ENCODE measurements around the gene SLCO1B3.

Gene SLCO1B3

DNA sequence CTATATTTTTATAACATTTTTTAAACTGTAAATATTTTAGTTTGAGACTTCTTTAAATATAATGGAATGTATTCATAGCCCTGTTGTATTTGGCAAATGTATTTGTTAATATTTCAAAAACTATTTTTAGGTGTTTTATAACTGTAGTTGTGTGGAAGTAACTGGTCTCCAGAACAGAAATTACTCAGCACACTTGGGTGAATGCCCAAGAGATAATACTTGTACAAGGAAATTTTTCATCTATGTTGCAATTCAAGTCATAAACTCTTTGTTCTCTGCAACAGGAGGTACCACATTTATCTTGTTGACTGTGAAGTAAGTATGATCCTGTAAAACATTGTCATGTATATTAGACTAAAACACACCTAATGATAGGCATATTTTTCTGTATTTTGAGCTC lies 72.8 kb downstream of the SLCO1B3 start:
- DNase-seq (ENCODE audit: low read depth) = no peak

DNA sequence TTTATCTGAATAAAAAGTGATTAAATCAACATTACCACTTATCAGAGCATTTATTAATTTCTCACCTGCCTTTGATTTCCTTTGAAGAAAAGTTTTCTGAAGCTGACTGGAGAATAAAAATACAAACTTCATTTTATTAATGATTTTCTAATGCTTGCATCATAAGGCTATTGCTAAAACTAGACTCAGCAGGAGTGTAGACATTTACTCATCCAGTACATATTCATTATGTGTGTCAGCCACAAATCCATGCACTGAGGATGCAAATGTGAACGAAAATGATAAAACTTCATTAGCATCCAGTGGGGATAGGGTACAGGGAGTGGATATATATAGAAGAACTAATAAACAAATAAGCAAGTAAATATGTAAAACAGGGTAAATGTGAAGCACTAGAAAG lies 74.6 kb downstream of the SLCO1B3 start:
- DNase-seq (ENCODE audit: low read depth) = no peak

DNA sequence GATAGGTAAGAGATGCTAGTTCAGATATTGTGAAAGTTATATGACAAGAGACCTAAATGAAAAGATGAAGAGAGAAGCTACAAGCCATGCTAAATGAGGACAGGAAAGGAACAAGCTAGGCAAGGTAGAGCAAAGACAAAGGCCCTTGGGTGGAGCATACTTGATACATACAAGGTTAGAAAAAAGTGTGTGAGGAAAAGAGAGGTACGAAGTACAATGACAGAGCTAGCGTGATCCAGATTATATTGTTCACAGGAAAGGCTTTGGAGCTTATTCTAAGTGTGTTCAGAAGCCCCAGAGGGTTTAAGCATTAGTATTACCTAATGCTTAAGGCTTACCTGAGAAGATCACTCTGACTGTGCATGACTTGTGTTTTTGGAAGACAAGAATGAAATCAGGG lies 75.0 kb downstream of the SLCO1B3 start:
- no peak for DNase-seq (ENCODE audit: low read depth)

DNA sequence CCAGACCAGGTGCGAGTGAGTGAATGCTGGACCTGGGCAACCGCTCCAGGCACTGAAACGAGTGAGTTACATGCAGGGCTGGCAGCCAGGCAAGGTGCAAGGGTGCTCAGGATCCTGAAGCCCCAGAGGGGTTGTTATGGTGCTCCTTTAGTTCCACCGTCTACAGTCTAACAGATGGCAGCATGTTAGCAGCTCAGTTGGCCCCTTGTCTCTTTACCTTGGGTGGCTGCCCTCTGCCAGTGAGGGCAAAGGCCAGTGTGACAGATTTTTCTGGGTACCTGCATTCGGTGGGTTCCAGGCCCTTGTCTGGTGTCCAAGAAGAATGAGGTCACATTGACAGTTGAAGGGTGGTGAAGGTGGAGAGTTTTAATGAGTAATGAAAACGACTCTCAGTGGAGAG lies 106.8 kb downstream of the SLCO1B3 start:
- DNase-seq (ENCODE audit: low read depth) = no peak

DNA sequence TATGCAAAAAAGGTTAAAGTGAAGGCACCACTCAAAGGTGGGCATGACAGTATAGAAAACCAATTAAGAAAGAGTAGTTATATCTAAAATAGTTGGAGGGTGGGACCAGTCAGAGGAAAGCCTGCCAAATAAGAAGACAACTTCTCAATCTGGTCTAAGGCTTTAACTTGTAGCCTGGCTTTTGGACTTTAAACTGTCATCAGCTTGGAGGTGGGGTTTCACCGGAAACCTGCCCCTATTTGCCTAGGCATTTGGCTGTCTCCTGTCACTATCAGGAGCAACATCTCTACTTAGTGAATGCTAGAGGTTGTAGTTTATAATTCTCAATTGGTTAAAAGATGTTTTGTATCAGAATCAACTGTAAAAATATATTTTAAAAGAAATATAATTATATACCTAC lies 107.3 kb downstream of the SLCO1B3 start:
- no peak for DNase-seq (ENCODE audit: low read depth)

DNA sequence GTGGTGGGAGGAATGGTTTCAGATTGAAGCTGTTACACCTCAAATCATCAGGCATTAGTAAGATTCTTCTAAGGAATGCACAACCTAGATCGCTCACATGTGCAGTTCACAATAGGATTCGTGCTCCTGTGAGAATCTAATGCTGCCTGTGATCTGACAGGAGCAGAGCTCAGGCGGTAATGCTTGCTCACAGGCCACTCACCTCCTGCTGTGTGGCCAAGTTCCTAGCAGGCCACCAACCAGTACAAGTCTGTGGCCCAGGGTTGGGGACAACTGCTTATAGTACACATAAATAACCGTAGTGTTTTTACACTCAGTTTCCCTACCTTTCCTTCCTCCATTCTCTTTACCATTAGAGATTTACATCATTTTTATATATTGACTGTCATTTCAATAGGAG lies 121.4 kb downstream of the SLCO1B3 start:
- DNase-seq (ENCODE audit: low read depth) = no peak

DNA sequence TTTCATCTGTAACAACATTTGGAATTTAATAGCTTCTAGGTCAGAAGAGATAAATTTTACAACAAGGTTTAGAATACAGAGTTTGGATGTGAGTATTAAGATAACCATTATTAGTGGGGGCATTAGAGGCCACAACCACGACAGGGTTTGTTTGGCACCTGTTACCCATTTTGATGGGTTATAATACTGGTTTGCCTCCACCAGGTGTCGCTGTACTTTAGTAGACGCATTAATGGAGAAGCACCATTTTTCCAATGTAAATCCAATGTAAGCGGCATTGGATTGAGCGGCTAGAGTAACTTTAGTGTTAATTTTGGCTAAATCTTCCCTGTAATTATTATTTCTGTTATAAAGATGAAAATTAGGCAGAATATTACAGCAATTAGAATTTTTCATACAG lies 136.2 kb downstream of the SLCO1B3 start:
- DNase-seq (ENCODE audit: low read depth) = no peak

DNA sequence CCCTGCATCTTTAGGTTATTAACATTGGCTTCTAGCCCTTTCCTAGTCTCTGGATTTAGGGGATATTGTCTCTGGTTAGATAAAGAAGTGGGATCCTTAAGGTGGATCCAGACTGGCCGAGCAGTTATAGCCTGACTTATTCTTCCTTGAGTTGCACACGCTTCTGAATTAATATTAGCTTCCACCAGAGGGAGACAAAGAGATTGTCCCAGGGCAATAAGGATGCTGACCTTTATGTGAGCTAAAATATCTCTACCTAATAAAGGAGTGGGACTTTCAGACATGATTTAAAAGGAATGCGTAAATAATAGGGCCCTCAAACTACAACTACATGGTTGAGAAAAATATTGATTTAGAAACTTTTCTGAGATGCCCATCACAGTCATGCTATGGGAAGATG lies 139.7 kb downstream of the SLCO1B3 start:
- no peak for DNase-seq (ENCODE audit: low read depth)

DNA sequence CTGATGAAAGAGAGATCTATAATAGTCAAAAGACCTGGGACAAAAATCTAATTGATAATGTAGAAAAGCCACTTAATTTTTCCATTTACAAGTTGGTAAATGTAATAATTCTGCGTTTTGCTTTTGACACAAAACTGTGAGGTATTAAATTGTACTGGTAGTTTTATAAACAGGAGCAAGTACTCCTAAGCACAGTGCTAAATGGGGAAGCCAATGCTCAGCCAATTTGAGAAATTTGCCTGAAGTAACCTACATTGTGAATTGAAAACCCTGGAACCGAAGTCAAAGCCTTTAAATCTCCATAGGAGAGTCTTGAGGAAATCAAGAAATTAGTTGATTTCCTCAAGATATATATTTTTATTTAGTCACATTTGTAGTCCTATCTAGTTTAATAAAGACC lies 152.8 kb downstream of the SLCO1B3 start:
- no peak for DNase-seq (ENCODE audit: low read depth)

DNA sequence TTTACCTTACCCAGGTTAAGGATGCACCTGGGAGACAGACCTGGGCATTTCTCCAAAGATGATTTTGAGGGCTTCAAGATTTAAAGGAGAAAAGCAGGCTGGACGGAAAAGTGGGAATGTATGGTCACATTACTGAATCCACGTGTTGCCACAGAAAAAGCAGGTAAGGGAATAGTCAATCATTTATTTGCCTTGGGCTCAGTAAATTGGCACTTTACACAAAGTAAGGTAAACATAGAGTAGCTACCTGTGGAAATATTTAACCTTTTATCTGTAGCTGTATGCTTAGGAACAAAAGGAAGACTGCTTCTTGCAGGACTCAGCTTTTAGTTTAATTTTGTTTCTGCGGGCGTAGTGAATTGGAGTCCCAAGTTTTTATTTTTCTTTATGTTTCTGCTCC lies 153.3 kb downstream of the SLCO1B3 start:
- DNase-seq (ENCODE audit: low read depth) = no peak

Measured in stimulated activated CD8-positive, alpha-beta memory T cell treated with anti-CD3 and anti-CD28 coated beads, Interleukin-7, amount 100 ng/mL, for 24 hours (primary cell).